NT2/D1 (cell line): Measurements from ENCODE around the gene FGFR3.

Experiments
- SUZ12 ChIP-seq: IDR thresholded peaks from 2 replicates; pipeline ENCODE4 v1.6.1; 2011; ENCODE audit not compliant: insufficient read length, insufficient read depth; ENCODE audit errors: extremely low read depth
- YY1 ChIP-seq: IDR thresholded peaks from 2 replicates; pipeline ENCODE4 v1.6.1; 2011; ENCODE audit not compliant: insufficient read length, insufficient read depth
- ZNF274 ChIP-seq: IDR thresholded peaks from 2 replicates; pipeline ENCODE4 v1.6.1; 2011; ENCODE audit warnings: mild to moderate bottlenecking, low read depth, low read length

- TF ChIP-seq ZNF274 (no peak), SUZ12 (no peak), YY1 (no peak)
Measured at GRCh38 chr4:1777822-1778641, 15.1 kb upstream of the FGFR3 start.
